Keratinocyte (primary cell): ENCODE data around the gene GRIN1. TPM values are rescaled to one million over a fixed set of nuclear protein-coding genes. Genes with fewer than 3 reads are reported as not detected.

ENCODE experiments used
- DNase-seq: peaks from one replicate; pipeline ENCODE4 v3.0.0-alpha.2; 2011; ENCODE audit warnings: low read depth, missing footprints, low spot score
- FAIRE-seq: peaks from 2 replicates; lab custom pipeline; 2011; peaks lifted over from hg19 to GRCh38; lab: Jason Lieb, UNC
- H2AFZ ChIP-seq: 2 replicates; pipeline ENCODE4 v1.6.0; 2012; ENCODE audit warnings: low read length, control low read depth, inconsistent platforms; ENCODE audit not compliant: control insufficient read depth
- H3K27ac ChIP-seq: 2 replicates; pipeline ENCODE4 v1.5.1; 2011; ENCODE audit warnings: low read length; ENCODE audit not compliant: control insufficient read depth, insufficient read depth
- H3K27me3 ChIP-seq: 3 replicates; pipeline ENCODE4 v1.6.0; 2011; ENCODE audit warnings: low read length; ENCODE audit not compliant: control insufficient read depth, insufficient read depth; ENCODE audit errors: extremely low read depth
- H3K36me3 ChIP-seq, 2 experiments: 2 replicates in 1 of 2; 3 replicates in 1 of 2; pipeline ENCODE4 v1.5.1; 2011; ENCODE audit warnings: low read length in 2 of 2, mild to moderate bottlenecking in 1 of 2; ENCODE audit not compliant: control insufficient read depth in 2 of 2, insufficient read depth in 2 of 2; ENCODE audit errors: extremely low read depth in 1 of 2
- H3K4me1 ChIP-seq: 3 replicates; pipeline ENCODE4 v1.5.1; 2011; ENCODE audit warnings: low read length; ENCODE audit not compliant: control insufficient read depth, insufficient read depth; ENCODE audit errors: extremely low read depth
- H3K4me2 ChIP-seq: 3 replicates; pipeline ENCODE4 v1.6.0; 2011; ENCODE audit warnings: low read depth, low read length; ENCODE audit not compliant: control insufficient read depth, insufficient read depth; ENCODE audit errors: extremely low read depth
- H3K4me3 ChIP-seq, 3 experiments: fragments of 200-600 bp in 1 of 3; sonication (generic) in 1 of 3; 2 replicates in 2 of 3; 3 replicates in 1 of 3; pipeline ENCODE4 v1.5.1; 2011 to 2016; ENCODE audit warnings: low read length in 3 of 3, mild to moderate bottlenecking in 3 of 3, control low read depth in 2 of 3, inconsistent platforms in 1 of 3, low read depth in 1 of 3, mixed read lengths in 1 of 3, mixed run types in 1 of 3, moderate library complexity in 1 of 3; ENCODE audit not compliant: control insufficient read depth in 2 of 3, insufficient read depth in 2 of 3; ENCODE audit errors: extremely low read depth in 1 of 3
- H3K79me2 ChIP-seq: 2 replicates; pipeline ENCODE4 v1.6.0; 2012; ENCODE audit warnings: low read length; ENCODE audit not compliant: control insufficient read depth, insufficient read depth
- H3K9ac ChIP-seq: 3 replicates; pipeline ENCODE4 v1.6.0; 2011; ENCODE audit warnings: low read length; ENCODE audit not compliant: control insufficient read depth, insufficient read depth; ENCODE audit errors: extremely low read depth
- H3K9me1 ChIP-seq: 3 replicates; pipeline ENCODE4 v1.6.0; 2011; ENCODE audit warnings: low read length; ENCODE audit not compliant: control insufficient read depth, insufficient read depth; ENCODE audit errors: extremely low read depth
- H3K9me3 ChIP-seq: 2 replicates; pipeline ENCODE4 v1.5.1; 2012; ENCODE audit warnings: low read depth, low read length; ENCODE audit not compliant: control insufficient read depth
- H4K20me1 ChIP-seq: 3 replicates; pipeline ENCODE4 v1.6.0; 2011; ENCODE audit warnings: low read length; ENCODE audit not compliant: control insufficient read depth, insufficient read depth; ENCODE audit errors: extremely low read depth
- EZH2 ChIP-seq: IDR thresholded peaks from one replicate; pipeline ENCODE4 v1.6.1; 2012; ENCODE audit warnings: inconsistent platforms, mild to moderate bottlenecking, low read length, moderate library complexity
- dilution Hi-C: fragments of 300-500 bp; cut with MboI; formaldehyde crosslinking; loops from one replicate; pipeline ENCODE4 v1.7.0; 2020; ENCODE audit warnings: low sequenced_read_pairs; ENCODE audit not compliant: extremely low pct_ligation_motif_present
- polyA plus RNA-seq, 5 experiments: library from polyadenylated mRNA; depleted of rRNA in 3 of 5; stranded (reverse) in 3 of 5; stranded (forward) in 1 of 5; unstranded in 1 of 5; fragments of >200 nt; gene quantifications; 1 replicate in 1 of 5; 2 replicates in 3 of 5; 3 replicates in 1 of 5; pipeline versions ENCODE4 v1.2.1 to v1.2.3, GENCODE V29; 2011 to 2012; ENCODE audit warnings: missing spikeins in 2 of 5, low read depth in 1 of 5, low replicate concordance in 1 of 5
- TF ChIP-seq, protein P1 (sequence below), 3 experiments: IDR thresholded peaks in 1 of 3; conservative IDR thresholded peaks in 1 of 3; optimal IDR thresholded peaks in 1 of 3; 2 replicates in 2 of 3; 3 replicates in 1 of 3; pipeline versions ENCODE3 to v1.5.1; 2011; ENCODE audit warnings: low read length in 3 of 3, mild to moderate bottlenecking in 3 of 3, moderate library complexity in 2 of 3, control low read depth in 1 of 3, inconsistent platforms in 1 of 3; ENCODE audit not compliant: insufficient read depth in 2 of 3; ENCODE audit errors: extremely low read depth in 1 of 3

The GRIN1 gene
- polyA plus RNA-seq, 1 donor (not counting 4 experiments of a cell fraction or from before 2014, with no cell fraction given) = 0.03 TPM

DNA sequence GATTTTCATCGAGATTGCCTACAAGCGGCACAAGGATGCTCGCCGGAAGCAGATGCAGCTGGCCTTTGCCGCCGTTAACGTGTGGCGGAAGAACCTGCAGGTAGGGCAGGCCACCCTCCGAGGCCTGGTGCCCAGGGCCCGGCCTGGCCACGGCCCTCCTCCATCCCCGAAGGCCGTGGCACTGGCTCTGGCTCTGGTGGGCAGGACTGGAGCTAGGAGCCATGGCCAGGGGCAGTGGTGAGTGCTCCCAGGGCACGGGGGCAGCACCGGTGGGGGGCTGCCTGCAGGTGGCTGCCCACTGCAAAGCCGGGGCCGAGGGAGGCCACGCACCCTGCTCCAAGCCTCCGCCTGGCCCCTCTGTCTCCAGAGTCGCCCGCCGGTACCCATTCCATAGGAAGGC lies 24.9 kb downstream of the GRIN1 start:
- Histone ChIP-seq H3K9me3 (no peaks in the 10 kb centered on the region), H3K27ac (no peak overlapping the region), H3K9ac (no peak overlapping the region), H3K36me3 (no peaks in the 10 kb centered on the region), H3K4me1 (no peaks in the 10 kb centered on the region), H2AFZ (no peak overlapping the region), H4K20me1 (no peaks in the 10 kb centered on the region), H3K9me1 (no peaks in the 10 kb centered on the region), H3K4me3 (no peak overlapping the region), H3K79me2 (no peaks in the 10 kb centered on the region), H3K4me2 (no peak overlapping the region), H3K27me3 (peaks cover 85% of the 10 kb centered on the region)
- no peak for DNase-seq
- TF ChIP-seq, protein P1, sequence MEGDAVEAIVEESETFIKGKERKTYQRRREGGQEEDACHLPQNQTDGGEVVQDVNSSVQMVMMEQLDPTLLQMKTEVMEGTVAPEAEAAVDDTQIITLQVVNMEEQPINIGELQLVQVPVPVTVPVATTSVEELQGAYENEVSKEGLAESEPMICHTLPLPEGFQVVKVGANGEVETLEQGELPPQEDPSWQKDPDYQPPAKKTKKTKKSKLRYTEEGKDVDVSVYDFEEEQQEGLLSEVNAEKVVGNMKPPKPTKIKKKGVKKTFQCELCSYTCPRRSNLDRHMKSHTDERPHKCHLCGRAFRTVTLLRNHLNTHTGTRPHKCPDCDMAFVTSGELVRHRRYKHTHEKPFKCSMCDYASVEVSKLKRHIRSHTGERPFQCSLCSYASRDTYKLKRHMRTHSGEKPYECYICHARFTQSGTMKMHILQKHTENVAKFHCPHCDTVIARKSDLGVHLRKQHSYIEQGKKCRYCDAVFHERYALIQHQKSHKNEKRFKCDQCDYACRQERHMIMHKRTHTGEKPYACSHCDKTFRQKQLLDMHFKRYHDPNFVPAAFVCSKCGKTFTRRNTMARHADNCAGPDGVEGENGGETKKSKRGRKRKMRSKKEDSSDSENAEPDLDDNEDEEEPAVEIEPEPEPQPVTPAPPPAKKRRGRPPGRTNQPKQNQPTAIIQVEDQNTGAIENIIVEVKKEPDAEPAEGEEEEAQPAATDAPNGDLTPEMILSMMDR (optimal IDR thresholded peaks at IDR 0.05 in 1 of 3, IDR thresholded peaks at IDR 0.05 in 1 of 3, conservative IDR thresholded peaks at IDR 0.05 in 1 of 3; ENCODE audit: extremely low read depth in 1 of 3, insufficient read depth in 2 of 3, low read length in 3 of 3) = no peak
- no peak for TF ChIP-seq EZH2
- FAIRE-seq = no peak
- dilution Hi-C loops = no loop called here

DNA sequence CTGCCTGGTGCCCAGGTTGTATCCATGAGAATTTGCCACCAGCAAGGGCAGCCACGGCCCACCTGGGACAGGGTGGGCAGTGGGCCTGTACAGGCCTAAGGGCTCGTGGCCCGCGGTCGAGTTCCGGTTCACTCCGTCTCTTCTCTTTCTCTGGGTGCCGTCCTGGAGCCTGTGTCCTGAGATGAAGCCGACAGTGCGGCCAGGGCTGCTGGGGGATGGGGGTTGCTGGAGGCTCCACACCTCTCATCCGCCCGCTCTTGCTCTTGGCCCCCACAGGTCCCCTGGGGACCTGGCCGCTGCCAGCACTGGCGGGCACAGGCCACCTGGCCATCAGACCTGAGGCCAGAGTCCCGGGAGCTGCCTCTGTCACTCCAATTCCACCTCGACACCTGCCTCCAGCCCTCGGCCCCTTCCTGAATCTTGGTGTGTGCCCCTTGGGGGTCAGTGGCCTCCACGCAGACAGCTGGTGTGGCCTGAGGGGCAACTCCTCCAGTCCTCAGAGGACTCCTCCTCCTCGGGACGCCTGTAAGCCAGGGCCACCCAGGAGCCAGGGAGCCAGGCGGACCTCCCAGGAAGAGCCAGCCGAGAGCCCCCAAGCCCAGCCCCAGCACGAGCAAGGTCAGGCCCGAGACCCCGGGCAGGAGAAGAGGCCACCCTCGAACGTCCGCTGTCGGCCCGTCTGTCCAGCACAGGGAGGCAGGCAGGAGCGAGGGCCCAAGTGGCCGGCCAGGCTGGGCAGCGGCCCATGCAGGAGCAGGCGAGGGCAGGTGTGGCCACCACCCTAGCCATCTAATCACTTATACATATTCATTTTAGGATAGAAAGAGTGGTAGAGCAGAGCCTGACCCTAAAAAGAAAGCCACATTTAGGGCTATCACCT lies 25.7 kb downstream of the GRIN1 start:
- FAIRE-seq (no peak), DNase-seq (no peak)
- TF ChIP-seq, protein P1 (optimal IDR thresholded peaks at IDR 0.05 in 1 of 3, IDR thresholded peaks at IDR 0.05 in 1 of 3, conservative IDR thresholded peaks at IDR 0.05 in 1 of 3; ENCODE audit: extremely low read depth in 1 of 3, insufficient read depth in 2 of 3, low read length in 3 of 3) = no peak
- no peak for TF ChIP-seq EZH2
- H3K9ac ChIP-seq = no peak overlapping the region
- no peak overlapping the region for H2AFZ ChIP-seq
- dilution Hi-C loops = no loop called here
- H4K20me1 ChIP-seq = no peaks in the 10 kb centered on the region
- H3K9me3 ChIP-seq = no peaks in the 10 kb centered on the region
- H3K27ac ChIP-seq = no peak overlapping the region
- H3K79me2 ChIP-seq = no peaks in the 10 kb centered on the region
- H3K9me1 ChIP-seq = no peaks in the 10 kb centered on the region
- H3K27me3 ChIP-seq = peaks cover 85% of the 10 kb centered on the region
- no peaks in the 10 kb centered on the region for H3K4me1 ChIP-seq
- H3K4me2 ChIP-seq = no peak overlapping the region
- no peak overlapping the region for H3K4me3 ChIP-seq
- H3K36me3 ChIP-seq = no peaks in the 10 kb centered on the region
